NCI-H446 treated with DMSO at 0.1 percent for 48 hours (cell line): ENCODE results near the gene MINAR1.
"Not testable (repeated sequence)": the region's sequence is repeated elsewhere in the genome, so short reads cannot be mapped to it uniquely, and the experiment has no call there.

ENCODE experiments used
- DNase-seq: peaks from one replicate; lab custom pipeline; 2025; lab: John Stamatoyannopoulos, UW

Gene MINAR1, protein sequence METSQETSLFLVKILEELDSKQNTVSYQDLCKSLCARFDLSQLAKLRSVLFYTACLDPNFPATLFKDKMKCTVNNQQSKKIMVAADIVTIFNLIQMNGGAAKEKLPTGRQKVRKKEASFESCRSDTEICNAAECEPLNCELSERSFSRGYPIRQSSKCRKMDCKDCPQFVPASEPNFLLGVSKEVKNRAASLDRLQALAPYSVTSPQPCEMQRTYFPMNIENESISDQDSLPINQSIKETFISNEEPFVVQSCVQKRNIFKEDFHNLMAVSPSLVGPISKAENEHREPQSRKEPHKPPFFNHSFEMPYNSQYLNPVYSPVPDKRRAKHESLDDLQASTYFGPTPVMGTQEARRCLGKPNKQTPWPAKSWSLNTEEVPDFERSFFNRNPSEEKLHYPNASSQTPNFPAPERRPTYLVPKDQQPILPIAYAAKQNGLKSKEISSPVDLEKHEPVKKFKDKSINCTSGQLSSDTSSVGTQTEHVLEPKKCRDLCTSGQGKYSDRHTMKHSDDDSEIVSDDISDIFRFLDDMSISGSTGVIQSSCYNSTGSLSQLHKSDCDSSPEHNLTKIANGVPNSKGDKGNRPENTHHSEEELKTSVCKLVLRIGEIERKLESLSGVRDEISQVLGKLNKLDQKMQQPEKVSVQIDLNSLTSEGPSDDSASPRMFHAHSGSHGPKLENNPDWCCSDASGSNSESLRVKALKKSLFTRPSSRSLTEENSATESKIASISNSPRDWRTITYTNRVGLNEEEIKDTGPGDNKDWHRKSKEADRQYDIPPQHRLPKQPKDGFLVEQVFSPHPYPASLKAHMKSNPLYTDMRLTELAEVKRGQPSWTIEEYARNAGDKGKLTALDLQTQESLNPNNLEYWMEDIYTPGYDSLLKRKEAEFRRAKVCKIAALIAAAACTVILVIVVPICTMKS

DNA sequence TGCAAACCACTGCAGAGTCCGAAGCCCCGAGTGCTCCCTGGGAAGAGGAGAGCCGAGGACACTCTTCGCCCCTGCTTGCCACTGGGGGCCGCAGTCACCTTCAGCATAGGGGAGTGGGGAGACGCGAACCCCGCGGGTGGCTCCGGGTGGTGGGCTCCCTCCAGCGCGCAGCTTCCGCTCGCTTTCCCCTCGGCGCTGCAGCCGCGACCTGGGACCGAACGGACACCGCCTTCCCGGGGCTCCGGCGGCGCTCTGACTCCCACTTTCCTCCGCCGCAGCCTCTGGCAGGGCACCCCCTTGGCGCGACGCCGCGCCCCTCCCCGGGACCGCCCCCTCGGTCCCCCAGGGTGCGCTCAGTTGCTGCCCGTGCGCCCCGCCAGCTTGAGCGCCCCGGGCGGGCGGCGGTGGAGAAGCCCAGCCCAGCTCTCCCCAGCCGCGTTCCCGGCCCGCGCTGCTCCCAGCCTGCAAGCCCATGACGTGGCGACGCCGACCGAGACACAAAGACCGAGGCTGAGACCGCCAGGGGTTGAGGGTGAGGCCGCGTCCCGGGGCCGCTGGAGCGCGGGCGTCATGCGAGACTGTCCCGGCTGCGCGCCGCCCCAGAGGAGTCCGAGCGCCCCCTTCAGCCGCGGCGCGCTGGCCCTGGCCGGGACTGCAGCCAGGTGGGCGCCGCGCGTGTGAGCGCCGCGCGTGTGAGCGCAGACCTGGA lies at the start of gene MINAR1:
Gene MINAR1 (plus strand): TSS at position 701 of the 709 bp plus-strand sequence. CDS start 23,812 bp downstream, outside the sequence.
- no peak for DNase-seq

DNA sequence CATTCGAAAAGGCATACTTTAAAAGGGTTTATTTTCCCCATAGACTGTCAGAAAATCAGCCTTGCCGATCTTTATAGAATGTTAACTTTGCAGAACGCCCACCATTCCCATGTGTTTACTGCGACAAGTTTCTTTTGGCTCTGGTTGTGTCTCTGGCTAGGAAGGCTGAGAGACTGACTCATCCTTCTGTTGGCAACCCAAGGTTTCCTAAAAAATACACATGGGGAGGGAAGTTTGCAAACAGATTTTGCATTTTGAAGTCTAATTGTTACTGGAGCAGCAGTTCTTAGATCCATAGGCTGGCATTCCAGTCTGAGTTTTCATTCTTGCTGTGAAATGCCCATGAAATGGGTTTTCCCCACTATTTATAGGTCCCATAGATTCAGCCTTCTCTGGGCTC lies 37.9 kb upstream of the MINAR1 start:
- DNase-seq = no peak

DNA sequence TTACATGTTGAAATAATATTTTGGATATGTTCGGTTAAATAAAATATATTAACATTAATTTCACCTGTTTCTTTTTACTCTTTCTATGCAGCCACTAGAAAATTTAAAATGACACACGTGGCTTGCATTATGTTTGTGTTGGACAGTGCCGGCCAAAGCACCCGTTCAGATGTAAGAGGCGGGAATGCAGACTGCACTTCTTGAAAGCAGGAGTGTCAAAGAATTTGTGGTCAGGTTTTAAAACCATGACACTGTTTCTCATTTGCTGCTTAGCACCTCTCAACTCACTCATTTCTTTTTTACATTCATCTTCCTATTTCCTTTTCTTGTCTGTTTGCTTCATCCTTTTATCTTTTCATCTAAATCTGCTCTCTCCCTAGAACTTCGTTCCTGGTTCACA lies 35.3 kb upstream of the MINAR1 start:
- DNase-seq = no peak

GRCh38 chr15:79397269-79397910 lies 34.7 kb upstream of the MINAR1 start:
- no peak for DNase-seq

DNA sequence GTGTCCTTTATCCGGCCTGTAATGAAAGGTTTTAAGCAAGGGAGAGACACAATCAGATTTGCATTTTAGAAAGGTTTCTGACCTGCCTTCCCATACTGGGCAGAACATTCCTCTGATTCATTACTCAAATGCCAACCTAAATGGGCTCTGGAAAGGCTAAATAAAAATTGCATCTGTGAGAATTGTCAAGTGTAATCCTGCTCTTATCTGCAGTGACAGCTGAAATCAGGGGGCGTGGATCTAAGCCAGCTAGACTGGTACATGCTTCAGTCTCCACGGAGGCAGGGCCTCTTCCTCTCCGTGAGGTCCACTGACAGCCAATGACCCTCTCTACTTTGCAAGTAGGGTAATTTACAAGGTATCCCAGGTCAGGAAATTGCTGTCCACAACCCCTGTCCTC lies 32.5 kb upstream of the MINAR1 start:
- DNase-seq = no peak

DNA sequence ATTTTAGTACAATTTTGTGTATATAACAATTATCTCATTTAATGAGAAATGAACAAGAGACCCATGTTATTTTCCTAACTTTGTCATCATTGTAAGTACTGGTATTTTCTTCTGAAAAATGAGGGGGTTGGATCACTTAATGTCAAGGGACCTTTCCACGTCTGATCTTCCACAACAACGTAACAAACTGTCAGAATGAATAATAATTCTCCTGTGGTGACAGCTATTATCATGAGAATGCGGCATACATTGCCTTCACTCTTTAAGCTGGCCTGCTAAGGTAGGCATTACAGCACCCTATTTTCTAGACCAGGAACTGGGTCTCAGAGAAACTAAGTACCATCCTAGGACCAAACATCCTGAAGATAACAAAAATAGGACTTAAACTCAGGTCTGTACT lies 31.5 kb upstream of the MINAR1 start:
- DNase-seq = no peak

GRCh38 chr15:79401301-79401700 lies 30.8 kb upstream of the MINAR1 start:
- DNase-seq = no peak

DNA sequence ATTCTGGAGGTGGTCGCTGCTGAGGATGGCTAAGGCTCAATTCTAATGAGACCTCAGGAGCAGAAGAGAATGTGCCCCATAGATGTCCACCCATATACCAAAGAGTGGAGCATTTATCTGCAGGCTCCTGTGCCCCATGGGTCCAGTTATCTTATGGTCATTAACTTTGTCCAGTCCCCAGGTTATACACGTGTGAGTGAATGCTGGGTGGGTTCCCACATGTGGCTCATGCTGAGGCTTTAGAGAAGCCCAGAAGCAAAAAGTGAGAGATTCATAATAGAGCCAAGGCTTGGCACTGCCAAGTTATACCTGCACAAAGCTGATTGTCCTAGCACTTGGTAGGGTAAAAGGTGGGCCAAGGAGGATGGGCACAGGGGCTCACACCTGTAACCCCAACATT lies 30.0 kb upstream of the MINAR1 start:
- DNase-seq = no peak

DNA sequence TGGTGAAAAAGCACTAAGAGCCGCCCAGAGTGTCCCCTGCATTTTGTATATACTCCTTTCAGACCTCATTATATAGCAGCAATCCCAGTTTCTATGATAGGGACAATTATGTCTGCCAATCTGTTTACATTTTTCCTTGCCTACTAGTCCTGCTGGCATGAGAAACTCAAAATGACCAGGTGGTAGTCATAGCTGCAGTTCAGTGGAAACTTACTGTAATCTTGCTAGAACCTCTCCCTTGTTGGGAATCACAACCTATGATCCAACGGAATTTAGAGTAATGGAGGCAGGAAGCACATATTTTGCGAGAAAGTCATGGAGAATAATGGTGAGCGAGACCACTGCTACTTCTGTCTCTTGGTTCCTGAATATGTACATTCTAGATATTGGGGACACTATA lies 28.6 kb upstream of the MINAR1 start:
- no peak for DNase-seq

DNA sequence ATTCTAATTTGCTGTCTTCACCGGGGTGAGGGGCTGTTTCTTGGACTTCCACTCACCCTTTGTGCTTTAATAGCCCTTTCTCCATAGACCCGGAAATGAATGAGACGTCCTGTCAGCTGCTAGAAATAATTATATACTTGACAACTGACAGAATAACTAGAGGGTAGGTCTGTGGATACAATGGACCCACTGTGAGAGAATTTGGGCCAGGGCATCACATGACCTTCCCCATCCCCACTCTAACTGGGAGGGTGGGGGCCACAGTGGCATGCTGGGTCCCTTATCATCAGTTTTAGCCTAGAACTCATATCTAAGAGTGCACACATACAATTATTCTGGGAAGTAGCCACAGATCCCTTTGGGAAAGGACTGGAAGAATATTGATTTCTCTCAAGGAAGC lies 25.9 kb upstream of the MINAR1 start:
- DNase-seq = no peak

GRCh38 chr15:79408041-79408440 lies 24.1 kb upstream of the MINAR1 start:
- DNase-seq = no peak

- DNase-seq = no peak
These were observed 21.9 kb upstream of the MINAR1 start for GRCh38 chr15:79410237-79410636.

DNA sequence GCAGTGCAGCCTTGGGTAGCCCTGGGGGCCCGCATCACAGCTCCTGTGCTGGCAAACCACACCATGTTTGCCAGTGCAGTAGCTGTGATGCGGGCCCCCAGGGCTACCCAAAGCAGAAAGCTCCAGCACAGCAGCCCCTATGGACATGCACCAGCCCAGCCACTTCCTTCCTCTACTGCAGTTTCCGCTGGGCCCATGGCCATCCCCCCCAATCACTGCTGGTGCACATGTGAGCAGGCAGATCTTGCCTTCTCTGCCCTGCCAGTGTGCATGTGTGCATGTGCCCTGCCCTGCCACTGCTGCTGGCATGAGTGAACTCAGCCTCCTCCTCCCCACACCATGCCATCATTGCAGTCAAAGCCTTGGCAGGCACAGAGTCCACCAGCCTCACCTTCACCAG lies 20.1 kb upstream of the MINAR1 start:
- DNase-seq = no peak

DNA sequence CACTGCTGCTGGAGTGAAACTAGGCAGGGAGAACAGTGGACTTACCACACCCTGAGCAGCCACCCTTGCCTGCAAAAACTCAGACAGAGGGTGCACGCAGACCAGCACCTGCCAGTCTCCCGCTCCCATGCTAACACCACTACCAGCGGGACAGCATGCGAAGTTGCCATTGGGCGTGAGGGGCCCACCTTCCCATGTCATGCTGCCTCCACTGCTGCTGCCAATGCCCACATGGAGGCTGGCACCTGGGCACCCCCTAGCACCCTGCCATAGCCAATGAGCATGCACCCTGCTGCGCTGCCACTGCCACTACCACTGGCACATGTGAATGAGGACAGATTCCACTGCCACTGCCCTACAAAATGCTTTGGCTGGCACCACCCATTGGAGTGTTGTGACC lies 19.7 kb upstream of the MINAR1 start:
- DNase-seq = no peak

- DNase-seq = no peak
These were observed 15.3 kb upstream of the MINAR1 start for GRCh38 chr15:79416876-79417275.

- no peak for DNase-seq
These were observed 13.3 kb upstream of the MINAR1 start for GRCh38 chr15:79418693-79419279.

GRCh38 chr15:79425591-79426295 lies 6.4 kb upstream of the MINAR1 start:
- no peak for DNase-seq

- not testable (repeated sequence) for DNase-seq
These were observed 5.2 kb upstream of the MINAR1 start for GRCh38 chr15:79426899-79427298.

- DNase-seq = no peak
These were observed 4.1 kb upstream of the MINAR1 start for GRCh38 chr15:79427781-79428598.
